Middle frontal gyrus (tissue), 1 donor: ENCODE results near the gene QRSL1.
"Not testable (repeated sequence)": the region's sequence is repeated elsewhere in the genome, so short reads cannot be mapped to it uniquely, and the experiment has no call there.

Experiments used
- DNase-seq: peaks from one replicate; pipeline ENCODE4 v3.0.0-alpha.2; 2015; ENCODE audit warnings: low spot score; ENCODE audit errors: extremely low spot score

QRSL1 gene

DNA sequence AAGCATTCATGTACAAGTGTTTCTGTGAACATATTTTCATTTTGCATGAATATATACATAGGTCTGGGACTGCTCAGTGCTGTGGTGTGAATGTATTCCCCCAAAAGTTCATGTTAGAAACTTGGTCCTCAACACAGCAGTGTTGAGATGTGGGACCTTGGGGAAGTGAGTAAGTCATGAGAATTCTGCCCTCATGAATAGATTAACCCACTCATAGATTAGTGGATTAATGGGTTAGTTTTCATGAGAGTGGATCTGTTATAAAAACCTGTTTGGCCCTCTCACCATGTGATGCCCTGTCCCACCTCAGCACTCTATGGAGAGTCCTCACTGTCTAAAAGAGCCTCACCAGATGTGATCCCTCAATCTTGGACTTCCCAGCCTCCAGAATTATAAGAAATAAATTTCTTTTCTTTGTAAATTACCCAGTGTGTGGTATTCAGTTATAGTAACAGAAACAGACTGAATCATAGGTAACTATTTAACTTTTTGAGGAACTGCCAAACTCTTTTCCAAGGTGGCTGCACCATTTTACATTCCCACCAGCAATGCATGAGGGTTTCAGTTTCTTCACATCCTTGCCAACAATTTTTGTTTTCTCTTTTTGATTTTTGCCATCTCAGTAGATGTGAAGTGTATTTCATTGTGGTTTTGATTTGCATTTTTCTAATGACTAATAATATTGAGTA, 45.3 kb downstream of the QRSL1 start:
- no peak for DNase-seq

GRCh38 chr6:106677282-106677681, 47.9 kb downstream of the QRSL1 start:
- DNase-seq: no peak

GRCh38 chr6:106684011-106684410, 54.6 kb downstream of the QRSL1 start:
- no peak for DNase-seq

DNA sequence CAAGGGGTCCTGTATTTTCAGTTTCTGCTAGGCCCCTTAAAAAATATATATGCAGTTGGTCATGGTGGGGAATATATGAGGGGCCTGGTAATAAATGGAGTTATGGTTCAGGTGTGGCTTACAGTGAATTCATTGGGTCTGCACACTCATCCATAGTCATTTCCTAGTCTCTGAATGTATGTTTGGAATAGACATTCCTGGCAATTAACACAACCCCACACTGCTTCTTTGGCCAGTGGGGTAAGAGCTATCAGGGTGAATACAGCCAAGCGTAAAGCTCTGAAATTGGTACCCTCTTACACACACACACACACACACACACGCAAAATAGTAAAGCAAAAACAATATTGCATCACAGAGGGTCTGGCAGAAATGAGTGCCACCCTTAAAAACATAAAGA, 56.5 kb downstream of the QRSL1 start:
- DNase-seq: no peak

- no peak for DNase-seq
These were observed 59.0 kb downstream of the QRSL1 start for GRCh38 chr6:106688177-106688951.

- DNase-seq: no peak
These were observed 62.9 kb downstream of the QRSL1 start for GRCh38 chr6:106692112-106692818.

DNA sequence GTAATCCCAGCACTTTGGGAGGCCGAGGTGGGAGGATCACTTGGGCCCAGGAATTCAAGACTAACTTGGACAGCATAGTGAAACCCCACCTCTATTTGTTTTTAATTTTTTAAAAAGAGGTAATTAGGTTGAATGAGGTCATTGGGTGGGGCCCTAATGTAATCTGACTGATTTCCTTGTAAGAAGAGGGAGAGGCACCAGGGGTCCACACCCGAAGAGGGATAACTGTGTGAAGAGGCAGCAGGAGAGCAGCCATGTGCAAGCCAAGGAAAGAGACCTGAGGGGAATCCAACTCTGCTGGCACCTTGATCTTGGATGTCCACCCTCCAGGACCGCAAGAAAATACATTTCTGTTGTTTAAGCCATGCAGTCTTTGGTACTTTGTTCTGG, 63.4 kb downstream of the QRSL1 start:
- DNase-seq: no peak

DNA sequence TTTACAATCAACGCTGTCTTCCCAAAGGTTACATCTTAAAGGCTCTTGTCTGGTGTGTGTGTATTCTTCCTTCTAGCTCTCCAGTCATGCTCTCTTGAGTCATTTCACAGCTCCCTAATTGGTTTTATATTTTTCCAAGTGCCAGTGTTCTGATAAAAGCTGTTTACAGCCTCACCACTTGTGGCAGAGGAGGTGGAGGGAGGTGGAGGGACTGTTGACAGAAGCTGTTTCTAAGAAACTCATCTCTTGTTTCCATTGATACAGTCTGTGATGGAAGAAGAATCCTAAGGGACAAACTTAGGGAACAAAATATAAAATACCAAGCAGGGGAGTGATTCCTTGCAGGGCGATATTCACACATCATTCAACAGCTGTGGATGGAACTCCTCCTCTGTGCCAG, 64.0 kb downstream of the QRSL1 start:
- no peak for DNase-seq

DNA sequence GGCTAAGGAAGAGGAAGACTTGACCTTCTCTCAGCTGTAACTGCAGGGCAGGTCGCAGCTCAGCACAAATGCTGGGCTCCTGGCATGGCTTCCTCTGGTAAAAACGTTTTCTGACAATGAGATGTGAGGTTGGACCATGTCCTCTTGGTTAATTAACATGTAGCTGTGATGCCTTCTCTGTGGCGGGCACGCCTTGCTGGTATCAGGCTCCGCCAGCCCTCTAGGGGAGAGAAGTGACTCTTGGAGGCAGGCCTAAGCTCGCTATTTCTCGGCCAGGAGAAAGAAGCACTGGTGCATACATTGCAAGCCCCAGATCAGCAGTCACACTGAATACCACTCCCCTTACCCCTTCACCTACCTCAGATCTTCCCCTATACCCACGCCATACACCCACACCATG, 65.0 kb downstream of the QRSL1 start:
- no peak for DNase-seq

DNA sequence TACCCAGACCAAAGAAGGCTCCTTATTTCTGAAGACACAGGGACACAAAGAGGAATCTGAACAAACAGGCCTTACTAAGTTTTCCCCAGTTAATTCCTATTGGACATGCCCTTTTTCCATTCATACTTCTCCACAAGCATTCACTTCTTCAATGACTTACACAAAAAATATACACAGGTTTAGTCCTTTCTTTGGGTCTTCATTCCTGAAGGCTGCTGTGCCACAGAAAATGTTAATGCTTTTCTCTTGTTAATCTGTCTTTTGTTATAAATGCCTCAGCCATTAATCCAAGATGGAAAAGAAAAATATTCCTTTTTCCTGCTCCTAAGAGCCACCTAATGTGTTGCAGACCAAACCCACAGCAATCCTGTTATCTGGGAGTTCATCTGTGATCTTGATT, 71.2 kb downstream of the QRSL1 start:
- no peak for DNase-seq

GRCh38 chr6:106701201-106701600, 71.8 kb downstream of the QRSL1 start:
- not testable (repeated sequence) for DNase-seq

GRCh38 chr6:106702046-106702445, 72.7 kb downstream of the QRSL1 start:
- DNase-seq: no peak

DNA sequence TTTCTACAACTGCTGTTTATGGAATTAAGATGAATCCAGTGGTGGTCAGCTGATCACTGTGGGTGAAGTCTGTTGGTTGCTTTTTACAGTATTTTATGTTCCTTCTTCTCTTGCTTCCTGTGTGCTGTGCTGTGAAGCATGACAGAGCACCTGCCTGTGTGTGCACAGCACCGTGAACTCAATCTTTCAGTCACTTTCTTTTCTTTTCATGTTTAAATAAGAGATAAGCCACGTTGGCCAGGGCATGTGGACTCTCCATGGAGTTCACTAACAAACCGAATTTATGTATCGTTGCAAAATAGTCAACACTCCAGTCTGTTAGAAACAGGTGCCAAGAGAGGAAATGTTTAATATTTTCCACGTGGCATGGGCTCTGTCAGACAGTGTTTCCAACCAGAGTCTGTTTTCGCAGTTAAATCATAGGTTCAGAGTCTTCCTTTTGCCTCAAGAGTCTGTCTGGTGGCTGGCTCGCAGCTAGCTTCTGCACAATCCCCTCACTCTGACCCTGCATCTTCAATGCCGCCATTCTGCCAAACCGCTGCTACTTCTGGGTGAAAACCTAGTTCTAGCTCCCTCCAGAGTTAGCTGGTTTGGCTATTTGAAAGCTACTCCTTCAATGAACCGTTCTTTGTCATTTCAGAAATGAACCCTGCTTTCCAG, 73.2 kb downstream of the QRSL1 start:
- no peak for DNase-seq

DNA sequence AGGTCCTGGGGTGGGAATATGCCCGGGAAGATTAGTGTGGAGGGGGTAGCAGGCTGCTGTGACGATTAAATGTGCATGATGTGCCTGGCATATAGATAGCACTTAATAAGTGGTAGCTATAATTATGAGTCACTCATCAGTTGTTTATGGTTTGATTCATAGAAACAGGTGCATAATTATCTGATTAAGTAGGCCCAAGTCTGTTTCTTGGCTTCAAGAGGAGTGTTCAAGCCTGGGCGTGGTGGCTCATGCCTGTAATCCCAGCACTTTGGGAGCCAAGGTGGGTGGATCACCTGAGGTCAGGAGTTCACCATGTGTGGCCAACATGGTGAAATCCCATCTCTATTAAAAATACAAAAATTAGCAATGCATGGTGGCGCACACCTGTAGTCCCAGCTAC, 74.9 kb downstream of the QRSL1 start:
- DNase-seq: no peak

DNA sequence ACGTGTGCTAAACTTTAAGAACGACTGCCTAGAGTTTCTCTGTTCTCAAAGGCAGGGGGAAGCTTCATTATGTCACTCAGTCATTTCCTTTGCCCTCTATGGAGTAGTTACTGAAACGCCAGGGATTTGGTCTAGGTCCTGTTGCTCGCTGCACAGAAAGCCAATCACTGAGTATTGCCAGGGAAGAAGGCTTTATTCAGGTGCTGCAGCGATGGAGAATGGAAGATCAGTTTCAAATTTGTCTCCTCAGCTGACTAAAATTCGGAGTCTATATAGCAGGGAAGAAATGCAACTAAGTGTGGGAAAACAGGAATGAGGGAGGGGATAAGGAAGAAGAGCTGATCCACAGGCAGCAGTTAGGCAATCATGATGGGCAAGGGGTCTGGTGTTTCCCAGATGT, 75.8 kb downstream of the QRSL1 start:
- DNase-seq: no peak

DNA sequence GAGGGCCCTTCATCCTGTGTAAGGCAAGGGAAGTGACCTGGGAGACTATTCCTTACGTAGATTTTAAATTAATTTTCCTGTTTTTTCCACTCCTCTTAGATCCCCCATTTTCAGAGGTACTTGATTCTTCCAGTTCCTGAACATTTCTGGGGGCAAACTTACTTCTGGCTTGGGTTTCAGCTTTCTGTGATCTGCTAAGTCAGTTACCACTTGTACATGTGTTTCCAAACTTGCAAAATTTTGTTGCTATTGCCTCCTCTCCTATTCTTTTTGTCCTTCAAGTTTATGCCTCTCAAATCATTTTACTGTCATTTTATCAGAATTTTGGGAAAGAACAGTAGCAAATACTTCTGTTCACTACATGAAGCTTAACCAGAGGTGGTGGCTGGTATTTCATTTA, 81.2 kb downstream of the QRSL1 start:
- DNase-seq: no peak

- no peak for DNase-seq
These were observed 84.9 kb downstream of the QRSL1 start for GRCh38 chr6:106714281-106714680.

DNA sequence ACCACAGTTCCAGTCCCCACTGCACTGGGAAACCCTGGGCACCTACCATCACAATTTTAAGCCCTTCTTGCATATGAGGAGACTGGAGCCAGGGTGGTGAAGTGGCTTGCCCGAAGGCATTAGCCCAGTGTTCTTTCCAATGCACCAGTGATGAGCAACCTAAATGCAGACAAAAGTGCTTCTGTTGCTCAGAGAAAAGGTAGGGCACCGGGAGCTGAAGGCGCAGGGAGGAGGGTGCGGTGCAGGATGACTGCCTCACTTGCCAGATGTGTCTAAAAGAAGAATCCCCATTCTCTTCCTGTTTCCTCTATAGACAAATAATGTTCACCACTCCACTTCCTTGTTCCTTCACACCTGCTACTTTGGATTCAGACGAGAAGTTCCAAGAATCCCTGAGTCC, 86.5 kb downstream of the QRSL1 start:
- DNase-seq: no peak

DNA sequence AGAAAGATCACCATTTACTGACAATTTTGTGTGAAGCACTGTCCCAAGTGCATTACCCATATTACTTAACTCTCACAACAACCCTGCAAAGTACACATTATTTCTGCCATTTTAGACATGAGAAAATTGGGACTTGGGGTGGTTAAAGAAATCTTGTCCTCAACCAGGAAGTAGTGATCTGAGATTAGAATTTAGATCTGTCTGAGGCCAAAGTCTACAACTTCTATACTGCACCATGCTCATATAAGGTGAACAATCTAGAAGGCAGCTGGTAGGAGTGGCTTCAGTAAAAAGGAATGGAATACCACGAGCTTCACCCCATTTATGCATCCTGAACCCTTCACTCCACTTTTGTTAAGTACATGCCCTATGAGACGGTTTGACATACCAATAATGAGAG, 87.6 kb downstream of the QRSL1 start:
- DNase-seq: no peak
